Suppressor macrophage treated with lipopolysaccharide for 4 hours (primary cell): ENCODE results near the gene LRRTM2.

ENCODE experiments used
- DNase-seq: peaks from one replicate; pipeline ENCODE4 v3.0.0-alpha.2; 2020

The LRRTM2 gene

DNA sequence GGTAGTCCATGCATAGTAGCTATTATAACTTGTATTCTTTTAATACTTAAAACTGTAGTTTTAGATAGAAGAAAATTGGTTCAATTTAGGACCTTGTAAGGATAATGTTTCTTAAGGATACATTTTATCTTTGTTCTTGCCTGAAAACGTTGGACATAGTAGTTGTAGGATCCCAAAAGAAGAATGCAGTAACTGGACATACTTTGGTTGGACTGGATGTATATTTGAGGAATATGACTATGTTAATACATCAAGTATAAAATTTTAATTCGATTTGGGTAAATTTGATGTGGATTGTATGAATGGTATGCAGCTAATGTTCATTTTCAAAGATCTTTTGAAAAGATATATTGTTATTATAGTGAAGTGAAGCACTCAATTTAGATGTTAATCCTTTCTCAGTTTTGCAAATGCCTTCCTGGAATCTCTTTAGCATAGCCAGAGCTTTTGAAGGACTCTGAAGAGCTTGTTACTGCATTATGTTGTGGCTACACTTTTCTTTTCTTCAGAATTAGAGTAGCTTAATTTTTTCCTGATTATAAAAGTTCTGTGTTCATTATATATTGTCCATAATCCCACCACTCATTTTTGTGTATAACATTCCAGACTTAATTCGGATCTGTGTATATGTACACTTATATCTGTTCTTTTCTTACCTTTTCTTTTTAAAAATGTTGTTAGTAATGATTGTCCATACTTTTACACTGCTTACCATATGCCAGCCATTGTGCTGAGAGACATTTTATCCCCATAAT lies 41.2 kb downstream of the LRRTM2 start:
- DNase-seq, result no peak

DNA sequence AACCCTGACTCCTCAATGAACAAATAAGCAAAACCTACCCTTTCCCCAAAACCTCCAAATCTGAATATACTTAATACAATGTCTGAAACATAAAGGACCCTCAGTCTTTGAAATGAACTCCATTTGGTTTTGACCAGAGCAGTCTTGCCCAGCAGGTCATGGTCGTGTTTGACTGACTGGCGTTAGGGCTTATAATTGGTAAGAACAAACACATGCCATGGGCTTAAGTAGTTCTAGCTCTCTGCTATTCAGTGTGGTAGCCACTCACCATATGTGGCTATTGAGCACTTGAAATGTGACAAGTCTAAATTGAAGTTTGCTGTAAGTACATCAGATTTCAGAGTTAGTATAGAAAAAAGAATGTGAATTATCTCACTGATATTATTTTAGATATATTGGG lies 42.1 kb downstream of the LRRTM2 start:
- no peak for DNase-seq

DNA sequence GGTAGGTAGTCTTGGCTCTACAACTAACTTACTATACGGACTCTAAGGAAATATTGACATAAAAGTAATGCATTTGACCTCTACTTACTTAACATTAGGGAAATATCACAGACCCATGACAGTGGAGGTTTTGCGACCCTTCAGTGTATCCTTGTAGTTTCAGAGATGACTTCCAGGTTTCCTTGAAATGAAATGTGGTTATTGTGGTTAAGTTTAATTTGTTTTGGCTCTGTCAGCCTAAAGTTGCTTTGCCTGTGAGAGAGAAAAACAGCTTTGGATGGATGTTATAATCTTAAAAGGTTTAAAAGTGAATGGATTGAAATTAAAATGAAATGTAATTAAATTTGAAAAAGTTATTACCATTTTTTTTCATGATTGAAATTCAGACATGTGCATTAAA lies 42.9 kb downstream of the LRRTM2 start:
- no peak for DNase-seq

DNA sequence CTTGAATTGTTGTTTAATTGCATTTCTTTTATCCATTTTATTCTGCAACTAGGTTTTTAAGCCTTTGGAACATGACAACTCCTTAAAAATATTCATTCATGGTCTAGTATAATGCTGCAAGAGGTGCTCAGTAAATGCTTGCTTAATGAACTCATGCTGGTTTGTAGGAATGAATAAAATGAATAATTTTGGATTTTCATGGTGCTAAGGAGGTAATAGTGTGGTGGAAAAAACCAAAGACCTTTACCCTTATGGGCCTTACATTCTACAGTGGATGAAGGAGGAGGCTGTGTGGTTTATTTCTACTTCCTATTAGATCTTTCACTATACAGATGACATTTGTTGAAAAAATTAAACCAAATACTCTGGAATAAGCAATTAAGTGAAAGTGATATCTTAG lies 43.4 kb downstream of the LRRTM2 start:
- DNase-seq, result no peak

DNA sequence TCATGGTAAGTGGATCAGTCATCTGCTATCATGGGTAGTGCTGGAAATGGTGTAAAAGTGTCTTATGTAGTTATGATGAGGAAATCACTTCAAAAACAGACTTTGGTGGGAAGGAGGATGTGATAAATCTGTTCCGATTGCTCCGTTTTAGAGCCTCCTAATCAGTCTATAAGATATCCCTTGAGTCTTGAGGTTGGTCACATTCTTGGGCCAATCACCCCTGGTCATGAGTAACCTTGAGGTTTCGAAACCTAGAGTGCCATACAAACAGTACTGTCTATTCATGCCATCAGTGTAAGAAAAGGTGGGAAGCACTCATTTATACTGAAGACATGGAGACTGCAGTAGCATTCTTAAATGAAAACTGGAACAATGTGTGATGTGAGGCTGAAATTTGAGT lies 45.8 kb downstream of the LRRTM2 start:
- DNase-seq, result peak; percentile 33

DNA sequence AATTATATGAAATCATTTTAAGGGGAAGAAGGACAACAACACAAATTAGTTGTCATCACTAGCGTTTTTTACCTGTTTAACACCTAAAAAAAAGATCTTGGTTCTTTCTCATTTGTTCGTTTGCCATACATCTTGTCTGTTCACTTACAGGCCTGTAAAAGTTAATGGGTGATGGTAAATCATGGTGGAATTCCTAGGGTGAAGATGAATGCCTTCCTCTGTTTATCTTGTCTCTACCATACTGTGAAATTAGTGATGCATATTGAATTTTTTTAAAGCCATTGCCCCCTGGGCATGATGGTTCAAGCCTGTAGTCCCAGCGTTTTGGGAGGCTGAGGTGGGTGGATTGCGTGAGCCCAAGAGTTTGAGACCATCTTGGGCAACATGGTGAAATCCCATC lies 46.6 kb downstream of the LRRTM2 start:
- no peak for DNase-seq

DNA sequence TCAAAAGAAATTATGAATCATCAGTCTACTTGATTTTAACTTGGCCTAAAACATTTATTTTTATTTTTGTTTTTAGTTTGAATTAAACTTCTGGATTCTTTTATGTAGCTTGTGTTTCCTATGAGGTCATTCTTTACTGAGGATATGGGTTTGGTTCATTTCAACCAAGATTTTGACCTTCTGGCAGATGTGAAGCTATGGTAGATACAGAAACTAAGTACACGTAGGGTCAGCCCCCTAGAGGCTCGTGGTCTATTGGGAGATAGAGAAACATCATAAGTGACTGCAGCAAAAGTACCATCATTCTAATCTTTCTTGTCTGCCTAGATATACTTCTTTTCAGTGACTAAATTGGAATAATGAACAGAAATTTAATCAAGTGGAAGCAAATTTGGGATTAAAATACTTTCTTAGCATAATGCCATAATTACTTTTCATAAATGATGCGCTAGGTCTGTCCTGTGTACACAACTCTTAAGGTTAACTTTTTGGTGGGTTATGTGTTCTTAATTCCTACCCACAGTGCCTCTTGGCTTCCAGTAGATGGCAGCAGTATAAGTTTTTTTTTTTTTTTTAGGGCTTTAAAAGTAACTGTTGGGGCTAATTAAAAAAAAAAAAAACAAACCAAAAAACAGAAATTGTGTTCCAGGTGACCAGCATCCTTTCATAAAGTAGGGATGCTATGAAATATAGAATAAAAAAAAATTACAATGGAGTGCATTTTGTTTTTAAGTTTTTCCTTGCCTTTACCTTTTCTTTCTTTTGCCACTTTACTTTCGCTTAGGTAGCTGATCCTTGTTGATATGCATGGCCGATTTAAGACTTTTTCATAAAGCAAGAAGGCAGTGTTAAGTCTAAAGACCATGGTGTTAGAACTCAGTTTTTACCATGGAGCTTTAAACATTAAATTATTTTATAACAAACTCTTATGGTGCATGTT lies 49.9 kb downstream of the LRRTM2 start:
- DNase-seq, result peak; percentile 11

DNA sequence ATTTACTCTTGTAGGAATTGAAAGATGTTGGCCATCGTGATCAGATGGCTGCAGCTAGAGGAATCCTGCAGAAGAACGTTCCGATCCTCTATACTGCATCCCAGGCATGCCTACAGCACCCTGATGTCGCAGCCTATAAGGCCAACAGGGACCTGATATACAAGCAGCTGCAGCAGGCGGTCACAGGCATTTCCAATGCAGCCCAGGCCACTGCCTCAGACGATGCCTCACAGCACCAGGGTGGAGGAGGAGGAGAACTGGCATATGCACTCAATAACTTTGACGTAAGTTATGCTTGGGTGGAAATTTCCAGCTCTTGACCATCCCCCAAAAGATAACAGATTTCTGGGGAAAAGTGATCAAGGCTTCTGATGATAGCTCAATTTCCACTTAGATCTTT lies 50.6 kb downstream of the LRRTM2 start:
- no peak for DNase-seq

DNA sequence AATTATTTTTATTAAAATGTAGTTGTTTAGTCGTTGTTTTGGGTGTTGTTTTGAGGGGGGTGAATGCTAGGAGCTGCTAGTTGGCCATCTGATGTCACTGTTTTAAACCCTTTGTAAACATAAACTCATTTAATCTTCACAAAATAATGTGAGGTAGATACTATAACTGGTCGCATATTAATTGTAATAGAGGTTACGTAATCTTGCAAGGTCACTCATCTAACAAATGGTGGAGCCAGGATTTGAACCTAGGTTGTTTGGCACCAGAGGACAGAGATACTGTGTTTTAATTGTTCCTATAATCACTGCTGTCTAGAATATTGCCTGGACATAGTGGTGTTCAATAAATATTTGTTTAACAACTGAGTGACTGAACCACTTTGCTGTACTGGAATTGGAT lies 54.4 kb downstream of the LRRTM2 start:
- DNase-seq, result no peak

DNA sequence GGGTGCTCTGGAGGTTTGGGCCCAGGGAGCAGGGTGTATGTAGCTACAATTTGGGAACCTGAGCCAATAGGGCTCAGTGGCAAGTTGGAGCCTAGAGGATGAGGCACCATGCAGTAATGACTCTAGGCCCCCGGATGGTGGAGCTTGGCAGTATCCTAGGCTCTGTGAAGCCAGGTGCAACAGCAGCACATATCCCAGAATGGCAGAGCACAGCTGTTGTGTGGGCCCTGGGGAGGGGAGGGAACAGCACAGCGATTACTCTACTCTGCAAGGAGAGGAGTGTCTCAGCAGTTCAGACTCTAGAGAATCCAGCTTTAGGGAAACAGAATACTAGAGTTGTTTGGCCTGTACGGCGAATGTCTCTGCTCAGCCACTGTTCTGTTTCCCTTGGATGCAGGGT lies 56.1 kb downstream of the LRRTM2 start:
- DNase-seq, result no peak
